ENCODE results near the gene SH3RF3. TPM values are rescaled to one million over a fixed set of nuclear protein-coding genes. Genes with fewer than 3 reads are reported as not detected.

The SH3RF3 gene
- total RNA-seq, 1 experiment from 2014 or later, result 4.9 TPM

DNA sequence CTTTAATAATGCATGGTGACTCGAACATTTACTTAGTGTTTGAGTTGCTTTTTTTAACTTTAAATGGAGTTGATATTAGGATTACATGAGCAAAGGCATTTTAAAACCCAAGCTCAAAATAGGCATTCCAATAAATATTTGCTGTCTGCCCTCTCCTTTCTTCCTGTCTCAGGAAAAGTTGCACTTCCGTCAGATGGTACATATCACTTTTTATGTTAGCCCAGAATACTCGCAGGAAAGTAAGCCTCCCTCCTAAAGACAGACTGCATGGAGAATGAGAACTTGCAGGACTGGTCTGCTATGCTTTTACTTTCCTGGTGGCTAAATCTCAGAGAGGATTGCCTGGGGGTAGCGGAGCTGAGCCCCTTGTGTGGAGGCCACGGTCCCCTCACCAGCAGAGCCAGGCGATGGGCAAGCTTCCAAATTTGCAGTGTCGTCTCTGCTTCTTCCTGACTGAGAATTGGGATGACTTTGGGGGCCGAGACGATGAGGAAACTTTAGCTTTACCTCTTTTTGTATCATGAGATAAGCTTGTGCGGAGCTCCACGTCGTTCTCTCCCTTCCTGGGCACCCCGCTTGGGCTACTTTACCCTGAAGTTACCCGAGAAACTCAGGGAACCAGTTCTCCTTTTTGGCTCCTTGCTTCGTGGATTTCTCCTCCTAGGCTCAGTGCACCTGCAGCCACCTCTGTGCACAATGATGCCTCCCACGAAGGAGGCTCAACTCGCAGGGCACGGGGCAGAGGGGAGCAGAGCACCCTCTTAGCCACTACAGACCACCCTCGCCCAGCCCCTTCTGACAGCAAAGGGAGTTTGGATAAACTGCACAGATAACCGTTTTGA, 223.3 kb downstream of the SH3RF3 start:
- H3K4me3 ChIP-seq (ENCODE audit: low read depth in 2 of 2, low read length in 2 of 2), result no peak overlapping the region
- intact Hi-C loops (cut with micrococcal nuclease; ENCODE audit: unreplicated experiment) (no loop called here), in situ Hi-C loops (cut with HindIII; ENCODE audit: low pct_unique_long_range_greater_than_20kb, low sequenced_read_pairs) (no loop called here)
- H3K36me3 ChIP-seq (ENCODE audit: control insufficient read depth, insufficient read depth, low read length), result no peaks in the 10 kb centered on the region
- ChIA-PET CTCF (no interaction called here), POLR2A (no interaction called here)
- TF ChIP-seq, protein P1, sequence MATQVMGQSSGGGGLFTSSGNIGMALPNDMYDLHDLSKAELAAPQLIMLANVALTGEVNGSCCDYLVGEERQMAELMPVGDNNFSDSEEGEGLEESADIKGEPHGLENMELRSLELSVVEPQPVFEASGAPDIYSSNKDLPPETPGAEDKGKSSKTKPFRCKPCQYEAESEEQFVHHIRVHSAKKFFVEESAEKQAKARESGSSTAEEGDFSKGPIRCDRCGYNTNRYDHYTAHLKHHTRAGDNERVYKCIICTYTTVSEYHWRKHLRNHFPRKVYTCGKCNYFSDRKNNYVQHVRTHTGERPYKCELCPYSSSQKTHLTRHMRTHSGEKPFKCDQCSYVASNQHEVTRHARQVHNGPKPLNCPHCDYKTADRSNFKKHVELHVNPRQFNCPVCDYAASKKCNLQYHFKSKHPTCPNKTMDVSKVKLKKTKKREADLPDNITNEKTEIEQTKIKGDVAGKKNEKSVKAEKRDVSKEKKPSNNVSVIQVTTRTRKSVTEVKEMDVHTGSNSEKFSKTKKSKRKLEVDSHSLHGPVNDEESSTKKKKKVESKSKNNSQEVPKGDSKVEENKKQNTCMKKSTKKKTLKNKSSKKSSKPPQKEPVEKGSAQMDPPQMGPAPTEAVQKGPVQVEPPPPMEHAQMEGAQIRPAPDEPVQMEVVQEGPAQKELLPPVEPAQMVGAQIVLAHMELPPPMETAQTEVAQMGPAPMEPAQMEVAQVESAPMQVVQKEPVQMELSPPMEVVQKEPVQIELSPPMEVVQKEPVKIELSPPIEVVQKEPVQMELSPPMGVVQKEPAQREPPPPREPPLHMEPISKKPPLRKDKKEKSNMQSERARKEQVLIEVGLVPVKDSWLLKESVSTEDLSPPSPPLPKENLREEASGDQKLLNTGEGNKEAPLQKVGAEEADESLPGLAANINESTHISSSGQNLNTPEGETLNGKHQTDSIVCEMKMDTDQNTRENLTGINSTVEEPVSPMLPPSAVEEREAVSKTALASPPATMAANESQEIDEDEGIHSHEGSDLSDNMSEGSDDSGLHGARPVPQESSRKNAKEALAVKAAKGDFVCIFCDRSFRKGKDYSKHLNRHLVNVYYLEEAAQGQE (IDR thresholded peaks at IDR 0.05; ENCODE audit: insufficient read depth in 1 of 2, low read depth in 2 of 2, low read length in 1 of 2), result no peak
- H3K27me3 ChIP-seq (ENCODE audit: control insufficient read depth, insufficient read depth, low read length), result no peaks in the 10 kb centered on the region
- no TSS peak for BruUV-seq (replicated peaks)
- ATAC-seq, result no peak
- H3K4me1 ChIP-seq (ENCODE audit: control insufficient read depth, insufficient read depth, low read length), result peaks cover 6% of the 10 kb centered on the region
- H3K27ac ChIP-seq (ENCODE audit: low read length), result no peak overlapping the region
- no peaks in the 10 kb centered on the region for H3K9me3 ChIP-seq (ENCODE audit: control insufficient read depth, insufficient read depth, low read depth, low read length)
- no peak for DNase-seq (ENCODE audit: low read depth, low spot score)

DNA sequence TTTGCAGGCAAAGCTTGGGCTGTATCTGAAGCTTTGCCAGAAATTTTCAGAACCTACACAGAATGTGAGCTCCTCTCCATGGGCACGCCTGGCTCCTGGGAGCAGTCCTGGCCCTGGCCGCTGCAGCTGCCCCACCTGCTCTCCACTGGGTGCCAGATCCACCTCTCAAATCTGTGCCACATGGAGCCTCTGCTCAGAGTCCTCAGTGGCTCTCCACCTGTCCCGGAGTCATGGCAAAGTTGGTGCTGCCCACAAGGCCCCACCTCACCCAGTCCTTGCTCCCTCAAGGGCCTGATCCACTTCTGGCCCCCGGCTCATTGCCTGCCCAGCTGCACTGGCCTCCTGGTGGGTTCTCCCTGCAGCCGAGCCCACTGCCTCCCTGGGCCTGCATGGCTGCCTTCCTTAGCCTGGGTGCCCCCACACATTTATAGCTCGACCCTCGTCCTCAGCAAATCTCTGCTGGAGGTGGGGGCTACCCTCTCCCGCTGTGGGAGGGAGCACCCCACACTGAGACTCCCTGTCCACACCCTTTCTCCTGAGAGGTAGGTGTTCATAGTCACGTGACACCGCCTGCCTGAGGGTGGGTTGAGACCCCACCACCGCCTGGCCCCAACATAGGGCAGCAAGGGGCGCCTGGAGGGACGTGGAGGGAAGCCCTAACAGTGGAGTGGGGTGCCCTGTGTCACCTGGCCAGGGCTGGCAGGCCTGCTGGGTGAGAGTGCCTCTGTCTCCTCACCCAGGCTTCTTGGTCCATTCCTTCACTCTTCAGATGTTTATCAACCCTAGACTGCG, 224.1 kb downstream of the SH3RF3 start:
- Histone ChIP-seq H3K27me3 (ENCODE audit: control insufficient read depth, insufficient read depth, low read length) (no peaks in the 10 kb centered on the region), H3K9me3 (ENCODE audit: control insufficient read depth, insufficient read depth, low read depth, low read length) (no peaks in the 10 kb centered on the region), H3K4me1 (ENCODE audit: control insufficient read depth, insufficient read depth, low read length) (peaks cover 6% of the 10 kb centered on the region), H3K4me3 (ENCODE audit: low read depth in 2 of 2, low read length in 2 of 2) (no peak overlapping the region), H3K36me3 (ENCODE audit: control insufficient read depth, insufficient read depth, low read length) (no peaks in the 10 kb centered on the region), H3K27ac (ENCODE audit: low read length) (no peak overlapping the region)
- intact Hi-C loops (cut with micrococcal nuclease; ENCODE audit: unreplicated experiment) (no loop called here), in situ Hi-C loops (cut with HindIII; ENCODE audit: low pct_unique_long_range_greater_than_20kb, low sequenced_read_pairs) (no loop called here)
- ATAC-seq, result no peak
- POLR2A ChIA-PET, result no interaction called here
- CTCF ChIA-PET, result no interaction called here
- TF ChIP-seq POLR2AphosphoS5 (IDR thresholded peaks at IDR 0.05; ENCODE audit: low read depth, low read length) (no peak), SIN3A (IDR thresholded peaks at IDR 0.05; ENCODE audit: borderline replicate concordance, insufficient read depth, low read depth, low read length) (no peak), TCF7L2 (IDR thresholded peaks at IDR 0.05; ENCODE audit: low read depth, low read length) (no peak)
- TF ChIP-seq, protein P2, sequence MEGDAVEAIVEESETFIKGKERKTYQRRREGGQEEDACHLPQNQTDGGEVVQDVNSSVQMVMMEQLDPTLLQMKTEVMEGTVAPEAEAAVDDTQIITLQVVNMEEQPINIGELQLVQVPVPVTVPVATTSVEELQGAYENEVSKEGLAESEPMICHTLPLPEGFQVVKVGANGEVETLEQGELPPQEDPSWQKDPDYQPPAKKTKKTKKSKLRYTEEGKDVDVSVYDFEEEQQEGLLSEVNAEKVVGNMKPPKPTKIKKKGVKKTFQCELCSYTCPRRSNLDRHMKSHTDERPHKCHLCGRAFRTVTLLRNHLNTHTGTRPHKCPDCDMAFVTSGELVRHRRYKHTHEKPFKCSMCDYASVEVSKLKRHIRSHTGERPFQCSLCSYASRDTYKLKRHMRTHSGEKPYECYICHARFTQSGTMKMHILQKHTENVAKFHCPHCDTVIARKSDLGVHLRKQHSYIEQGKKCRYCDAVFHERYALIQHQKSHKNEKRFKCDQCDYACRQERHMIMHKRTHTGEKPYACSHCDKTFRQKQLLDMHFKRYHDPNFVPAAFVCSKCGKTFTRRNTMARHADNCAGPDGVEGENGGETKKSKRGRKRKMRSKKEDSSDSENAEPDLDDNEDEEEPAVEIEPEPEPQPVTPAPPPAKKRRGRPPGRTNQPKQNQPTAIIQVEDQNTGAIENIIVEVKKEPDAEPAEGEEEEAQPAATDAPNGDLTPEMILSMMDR (IDR thresholded peaks at IDR 0.05), result no peak
- TF ChIP-seq, protein P1 (IDR thresholded peaks at IDR 0.05; ENCODE audit: insufficient read depth in 1 of 2, low read depth in 2 of 2, low read length in 1 of 2), result no peak
- no TSS peak for BruUV-seq (replicated peaks)
- DNase-seq (ENCODE audit: low read depth, low spot score), result no peak

All from Panc1 (cell line).